ENCODE measurements around the gene CFLAR.
"Not testable (repeated sequence)": the region's sequence is repeated elsewhere in the genome, so short reads cannot be mapped to it uniquely, and the experiment has no call there.

CFLAR gene

DNA sequence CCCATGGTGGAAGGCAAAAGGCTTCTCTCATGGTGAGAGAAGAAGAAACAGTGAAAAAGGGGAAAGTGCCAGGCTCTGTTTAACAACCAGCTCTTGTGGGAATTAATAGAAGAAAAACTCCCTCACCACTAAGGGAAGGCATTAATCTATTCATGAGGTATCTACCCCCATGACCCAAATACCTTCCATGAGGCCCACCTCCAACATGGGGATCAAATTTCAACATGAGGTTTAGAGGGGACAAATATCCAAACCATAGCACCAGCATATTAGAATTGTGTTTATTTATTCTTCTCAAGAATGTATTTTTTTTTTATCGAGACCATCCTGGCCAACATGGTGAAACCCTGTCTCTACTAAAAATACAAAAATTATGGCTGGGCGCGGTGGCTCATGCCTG, 4.9 kb upstream of the CFLAR start:
- Mint-ChIP-seq H3K4me3 (no peak overlapping the region), H3K27ac (no peak overlapping the region), H3K4me1 (ENCODE audit: low read depth) (peaks cover 23% of the 10 kb centered on the region), H3K27me3 (no peaks in the 10 kb centered on the region), H3K9me3 (peaks cover 3% of the 10 kb centered on the region), H3K36me3 (ENCODE audit: low read depth) (peaks cover 5% of the 10 kb centered on the region)

DNA sequence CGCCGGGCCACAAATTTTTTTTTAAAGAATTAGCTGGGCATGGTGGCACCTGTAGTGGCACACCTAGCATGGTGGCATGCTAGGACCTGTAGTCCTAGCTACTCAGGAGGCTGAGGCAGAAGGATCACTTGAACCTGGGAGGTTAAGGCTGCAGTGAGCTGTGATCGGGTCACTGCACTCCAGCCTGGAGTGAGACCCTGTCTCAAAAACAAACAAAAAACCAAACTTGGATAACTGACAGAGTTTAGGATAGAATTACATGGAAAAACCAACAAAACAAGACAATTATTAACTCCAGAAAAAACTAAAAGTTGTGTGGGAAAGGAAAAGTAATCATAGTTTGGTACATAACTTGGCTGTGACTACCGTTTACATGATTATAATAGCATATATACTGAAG, 1.6 kb upstream of the CFLAR start:
- Mint-ChIP-seq H3K4me3 (peak overlapping the region; percentile 99), H3K4me1 (ENCODE audit: low read depth) (peaks cover 33% of the 10 kb centered on the region), H3K9me3 (no peaks in the 10 kb centered on the region), H3K36me3 (ENCODE audit: low read depth) (no peaks in the 10 kb centered on the region), H3K27me3 (no peaks in the 10 kb centered on the region), H3K27ac (peak overlapping the region; percentile 99)

DNA sequence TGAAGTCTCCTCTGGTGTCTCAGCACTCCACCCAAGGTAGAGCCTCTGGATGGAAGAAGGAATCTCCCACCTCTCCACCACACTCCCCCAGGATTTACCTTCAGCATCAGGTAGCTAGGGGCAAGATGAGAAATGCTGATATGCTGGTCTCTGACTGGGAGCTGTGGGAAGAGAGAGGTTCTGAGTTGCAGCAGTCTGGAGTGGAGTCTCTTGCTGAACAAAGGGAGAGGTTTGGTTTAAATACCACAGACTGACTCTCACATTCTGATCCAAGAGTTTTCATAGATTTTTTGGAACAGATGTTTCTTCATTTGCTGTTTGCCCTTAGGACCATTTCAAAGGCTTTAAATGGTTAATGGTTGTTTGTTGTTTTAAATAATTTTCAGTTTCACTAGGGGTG, 1.1 kb upstream of the CFLAR start:
- Mint-ChIP-seq H3K27me3 (no peaks in the 10 kb centered on the region), H3K27ac (peak overlapping the region; percentile 99), H3K9me3 (no peaks in the 10 kb centered on the region), H3K36me3 (ENCODE audit: low read depth) (no peaks in the 10 kb centered on the region), H3K4me1 (ENCODE audit: low read depth) (peaks cover 33% of the 10 kb centered on the region), H3K4me3 (peak overlapping the region; percentile 99)

DNA sequence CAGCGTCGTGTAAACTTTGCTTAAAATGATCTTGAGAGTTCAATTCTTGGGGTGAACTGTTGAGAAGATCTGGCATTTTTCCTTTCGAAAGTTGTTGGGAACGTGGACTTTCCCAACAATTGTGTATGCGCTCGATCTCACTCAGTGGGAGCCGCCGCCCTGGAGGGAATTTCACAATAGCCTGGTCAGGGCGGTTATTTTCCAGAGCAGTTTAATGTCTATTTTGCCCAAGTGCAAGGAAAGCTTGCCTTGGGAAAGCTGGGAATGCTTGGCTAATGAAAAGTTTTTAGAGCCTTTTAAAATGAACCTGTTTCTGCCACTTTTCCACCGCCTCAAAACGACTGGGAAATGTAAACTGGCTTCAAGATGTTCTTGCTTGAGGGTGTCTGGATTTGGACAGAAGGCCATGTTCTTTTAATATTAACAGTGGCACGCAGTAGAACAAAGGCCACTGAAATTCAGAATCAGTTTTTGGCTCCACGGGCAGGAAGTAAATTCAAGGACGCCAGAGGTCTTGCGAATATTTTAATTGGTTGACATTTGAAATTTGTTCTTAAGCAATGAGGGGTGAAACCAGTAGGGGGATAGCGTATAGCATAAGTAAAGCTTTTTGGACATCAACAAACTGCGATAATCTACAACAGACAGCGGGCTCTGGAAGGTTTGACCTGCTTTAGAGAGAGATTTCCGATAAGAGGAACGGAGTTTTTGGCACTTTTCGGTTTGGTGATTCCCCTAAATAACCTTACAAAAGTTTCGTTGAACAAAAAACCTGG, 1.2 kb downstream of the CFLAR start:
- Mint-ChIP-seq H3K4me1 (ENCODE audit: low read depth) (peaks cover 50% of the 10 kb centered on the region), H3K27me3 (no peaks in the 10 kb centered on the region), H3K9me3 (no peaks in the 10 kb centered on the region), H3K36me3 (ENCODE audit: low read depth) (peaks cover 21% of the 10 kb centered on the region), H3K27ac (peak overlapping the region; percentile 99), H3K4me3 (peak overlapping the region; percentile 99)

DNA sequence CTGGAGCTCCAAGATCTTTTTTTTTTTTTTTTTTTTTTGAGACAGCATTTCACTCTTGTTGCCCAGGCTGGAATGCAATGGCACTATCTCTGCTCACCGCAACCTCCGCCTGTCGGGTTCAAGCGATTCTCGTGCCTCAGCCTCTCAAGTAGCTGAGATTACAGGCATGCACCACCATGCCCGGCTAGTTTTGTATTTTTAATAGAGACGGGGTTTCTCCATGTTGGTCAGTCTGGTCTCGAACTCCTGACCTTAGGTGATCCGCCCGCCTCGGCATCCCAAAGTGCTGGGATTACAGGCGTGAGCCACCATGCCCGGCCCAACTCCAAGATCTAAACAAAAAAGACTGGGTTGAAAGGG, 1.8 kb downstream of the CFLAR start:
- not testable (repeated sequence) for H3K9me3 Mint-ChIP-seq, H3K27me3 Mint-ChIP-seq
- peaks cover 27% of the 10 kb centered on the region for H3K36me3 Mint-ChIP-seq (ENCODE audit: low read depth)
- peak overlapping the region; percentile 99 for H3K4me3 Mint-ChIP-seq
- peaks cover 56% of the 10 kb centered on the region for H3K4me1 Mint-ChIP-seq (ENCODE audit: low read depth)
- peak overlapping the region; percentile 99 for H3K27ac Mint-ChIP-seq

DNA sequence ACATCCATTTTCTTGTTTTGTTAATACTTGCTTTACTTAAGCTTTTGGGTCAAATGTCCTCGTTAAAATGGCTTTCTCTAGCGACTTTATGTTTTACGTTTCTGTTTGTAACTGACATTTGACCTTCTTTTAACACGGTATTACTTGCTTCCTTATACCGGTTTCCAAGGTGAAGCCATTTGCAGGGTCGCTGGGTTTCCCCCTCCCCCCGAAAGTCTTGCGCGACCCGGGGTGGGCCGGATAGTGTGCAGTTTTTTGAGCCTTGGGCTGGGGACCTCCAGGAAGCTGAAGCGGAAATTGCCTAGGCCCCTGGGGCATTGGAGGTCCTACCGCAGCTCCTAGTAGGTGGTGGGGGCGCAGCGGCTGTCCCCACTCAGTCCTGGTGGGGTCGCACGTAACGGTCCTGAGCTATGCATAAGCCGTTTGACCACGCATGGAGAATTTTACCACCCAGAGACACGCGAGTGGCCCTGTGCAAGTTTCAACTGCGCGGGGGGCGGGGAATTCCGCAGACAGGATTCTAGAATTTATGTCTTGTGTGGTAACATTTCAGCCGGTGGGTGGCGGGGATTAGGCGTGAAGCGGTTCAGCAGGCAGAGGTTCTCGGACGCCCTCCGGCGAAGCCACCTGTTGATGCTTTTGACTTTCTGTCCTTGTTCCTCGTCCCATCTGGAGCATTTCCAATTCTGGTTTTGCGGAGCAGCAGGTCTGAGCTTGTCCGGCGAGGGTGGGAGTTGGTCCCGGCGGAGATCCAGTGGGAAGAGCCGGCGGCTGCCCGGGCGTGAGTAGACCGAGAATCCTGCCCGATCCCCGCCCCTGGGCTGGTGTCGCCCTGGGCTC, 2.4 kb downstream of the CFLAR start:
- H3K27me3 Mint-ChIP-seq, result no peaks in the 10 kb centered on the region
- peaks cover 61% of the 10 kb centered on the region for H3K4me1 Mint-ChIP-seq (ENCODE audit: low read depth)

DNA sequence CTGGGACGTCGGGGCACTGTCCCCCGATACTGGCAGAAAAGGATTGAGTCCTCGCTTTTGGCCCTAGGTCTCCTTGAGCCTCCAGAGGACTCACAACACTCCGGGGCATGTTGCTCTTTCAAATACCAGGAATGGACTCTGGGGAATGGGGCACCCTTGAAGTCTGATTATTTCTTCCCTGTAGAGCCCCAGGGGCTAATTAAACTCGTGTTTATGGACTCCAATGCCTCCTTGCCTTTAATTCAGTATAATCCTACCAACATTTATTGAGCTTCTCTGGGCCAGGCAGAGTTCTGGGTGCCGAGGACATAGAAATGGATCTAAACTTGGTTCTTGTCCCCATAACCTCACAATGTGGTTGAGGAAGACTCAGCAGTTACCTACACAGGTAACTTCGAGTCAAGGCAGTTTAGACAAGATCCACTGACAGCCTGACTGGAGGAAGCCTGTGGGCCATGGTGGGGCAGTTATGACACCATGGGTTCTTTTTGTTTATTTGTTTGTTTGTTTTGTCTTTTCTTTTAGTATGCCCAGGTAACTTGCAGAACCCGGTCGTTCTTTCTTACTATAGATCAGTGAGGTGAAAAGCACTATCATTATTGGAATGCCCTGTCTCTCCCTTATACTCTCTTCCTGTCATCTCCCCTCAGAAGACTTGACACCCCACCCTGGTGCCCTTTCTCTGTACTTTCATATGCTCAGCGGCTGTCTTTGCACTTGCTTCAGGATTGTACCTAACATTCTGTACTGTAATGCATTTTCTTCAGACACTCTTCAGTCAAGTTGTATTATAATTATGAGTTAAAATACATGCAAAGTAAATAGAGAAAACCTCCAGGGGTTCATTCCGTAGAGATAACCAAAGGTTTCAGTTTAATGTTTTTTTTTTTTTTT, 3.2 kb downstream of the CFLAR start:
- Mint-ChIP-seq H3K4me1 (ENCODE audit: low read depth) (peaks cover 65% of the 10 kb centered on the region), H3K36me3 (ENCODE audit: low read depth) (peaks cover 38% of the 10 kb centered on the region), H3K27me3 (no peaks in the 10 kb centered on the region), H3K4me3 (peak overlapping the region; percentile 99), H3K27ac (peak overlapping the region; percentile 99), H3K9me3 (no peaks in the 10 kb centered on the region)

More for the DNA sequence above, 2.4 kb downstream of the CFLAR start:
- peak overlapping the region; percentile 99 for H3K4me3 Mint-ChIP-seq
- H3K27ac Mint-ChIP-seq, result peak overlapping the region; percentile 99
- H3K9me3 Mint-ChIP-seq, result no peaks in the 10 kb centered on the region
- H3K36me3 Mint-ChIP-seq (ENCODE audit: low read depth), result peaks cover 33% of the 10 kb centered on the region

DNA sequence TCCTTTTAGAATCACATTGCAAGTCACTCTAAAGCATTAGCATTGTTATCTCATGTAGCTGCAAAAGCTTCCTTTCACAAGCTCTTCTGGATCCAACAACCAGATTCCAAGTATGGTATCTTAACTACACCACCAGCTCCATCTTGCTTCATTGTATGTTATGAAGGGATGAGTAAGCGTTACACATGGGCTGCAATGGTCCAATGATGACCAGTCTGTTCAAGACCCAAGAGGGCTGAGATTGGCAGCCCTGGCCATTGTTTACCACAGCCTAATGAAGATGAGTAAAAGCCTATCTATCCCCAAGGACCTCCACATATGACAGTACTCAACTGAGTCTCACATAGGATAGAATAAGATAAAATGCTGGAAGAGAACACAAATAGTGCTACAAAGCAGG, 6.3 kb downstream of the CFLAR start:
- Mint-ChIP-seq H3K4me3 (peak overlapping the region; percentile 99), H3K27me3 (no peaks in the 10 kb centered on the region), H3K36me3 (ENCODE audit: low read depth) (peaks cover 43% of the 10 kb centered on the region), H3K4me1 (ENCODE audit: low read depth) (peaks cover 70% of the 10 kb centered on the region), H3K9me3 (no peaks in the 10 kb centered on the region), H3K27ac (peak overlapping the region; percentile 98)

DNA sequence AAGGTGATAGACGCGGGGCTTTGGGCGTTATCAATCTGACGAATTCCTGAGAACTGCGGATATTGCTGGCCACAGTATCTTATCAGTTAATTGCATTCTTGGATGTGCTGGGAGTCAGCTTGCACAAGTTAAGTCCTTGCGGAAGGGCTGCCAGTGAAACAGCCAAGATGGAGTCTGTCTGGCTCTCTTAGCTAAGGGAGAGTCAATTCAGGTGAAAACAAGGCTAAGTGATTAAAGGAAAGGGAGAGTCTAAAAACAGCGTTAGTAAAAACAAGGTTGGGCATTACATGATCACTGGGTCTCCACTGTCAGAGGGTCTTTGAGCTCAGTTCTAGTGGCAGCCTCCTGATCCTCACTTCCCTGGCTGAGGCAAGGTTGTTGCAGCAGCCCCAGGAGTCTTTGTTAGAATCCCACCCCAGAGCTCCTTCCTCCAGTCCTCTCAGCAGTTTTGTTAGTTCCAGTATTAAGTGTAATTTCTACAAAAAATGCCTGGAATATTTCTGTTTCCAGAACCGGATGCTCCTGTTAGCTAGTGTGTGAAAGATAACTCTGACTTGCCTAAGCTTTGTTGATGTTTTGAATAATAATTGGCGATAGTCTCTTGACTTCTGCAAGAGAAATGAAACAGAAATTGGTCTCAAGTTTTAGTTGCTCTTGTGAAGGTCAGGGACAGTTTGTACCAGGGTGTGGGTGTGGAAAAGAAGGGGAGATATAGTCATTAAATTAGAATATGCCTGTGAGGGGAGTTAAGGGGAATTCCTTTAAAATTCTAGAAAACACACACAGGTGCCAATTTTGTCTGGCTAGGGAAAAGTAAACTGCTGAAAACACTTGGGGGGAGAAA, 10.6 kb downstream of the CFLAR start:
- no peaks in the 10 kb centered on the region for H3K27me3 Mint-ChIP-seq

DNA sequence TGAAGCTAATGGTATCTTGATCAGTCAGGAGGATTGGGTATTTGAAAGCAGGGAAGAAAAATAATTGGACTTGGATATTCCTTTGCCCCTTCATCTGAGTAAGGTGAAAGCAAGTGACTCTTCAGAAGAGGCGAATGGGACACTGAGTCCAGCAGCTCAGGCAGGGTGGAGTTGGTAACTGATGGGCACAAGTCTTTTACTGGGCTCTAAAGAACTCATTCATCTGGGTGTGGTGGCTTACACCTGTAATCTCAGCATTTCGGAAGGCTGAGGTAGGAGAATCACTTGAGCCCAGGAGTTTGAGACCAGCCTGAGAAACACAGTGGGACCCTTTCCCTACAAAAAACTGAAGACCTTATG, 11.2 kb downstream of the CFLAR start:
- H3K36me3 Mint-ChIP-seq (ENCODE audit: low read depth), result peaks cover 50% of the 10 kb centered on the region
- H3K27me3 Mint-ChIP-seq, result no peaks in the 10 kb centered on the region
- no peaks in the 10 kb centered on the region for H3K9me3 Mint-ChIP-seq
- peaks cover 84% of the 10 kb centered on the region for H3K4me1 Mint-ChIP-seq (ENCODE audit: low read depth)
- H3K27ac Mint-ChIP-seq, result peak overlapping the region; percentile 98
- peak overlapping the region; percentile 99 for H3K4me3 Mint-ChIP-seq

More for the DNA sequence above, 10.6 kb downstream of the CFLAR start:
- Mint-ChIP-seq H3K4me1 (ENCODE audit: low read depth) (peaks cover 87% of the 10 kb centered on the region), H3K4me3 (peak overlapping the region; percentile 99), H3K27ac (peak overlapping the region; percentile 98), H3K36me3 (ENCODE audit: low read depth) (peaks cover 50% of the 10 kb centered on the region), H3K9me3 (no peaks in the 10 kb centered on the region)

DNA sequence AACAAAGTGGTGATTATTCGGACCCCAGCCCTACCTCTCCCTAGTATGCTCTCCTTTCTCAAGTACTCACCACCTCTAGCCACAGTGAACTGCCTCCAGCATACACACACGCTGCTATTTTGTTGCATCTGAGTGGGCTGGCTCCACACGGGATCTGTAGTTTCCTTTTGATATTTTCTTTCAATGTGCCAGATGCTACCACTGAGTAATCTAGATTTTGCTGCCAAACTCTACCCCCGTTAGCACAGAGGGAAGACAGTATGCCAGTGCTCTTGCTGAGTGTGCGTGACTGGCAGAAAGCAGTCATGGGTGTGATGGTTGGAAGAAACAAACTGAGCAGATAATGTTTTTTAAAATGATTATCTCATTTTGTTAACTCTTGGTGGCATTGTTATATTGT, 11.6 kb downstream of the CFLAR start:
- peaks cover 49% of the 10 kb centered on the region for H3K36me3 Mint-ChIP-seq (ENCODE audit: low read depth)

DNA sequence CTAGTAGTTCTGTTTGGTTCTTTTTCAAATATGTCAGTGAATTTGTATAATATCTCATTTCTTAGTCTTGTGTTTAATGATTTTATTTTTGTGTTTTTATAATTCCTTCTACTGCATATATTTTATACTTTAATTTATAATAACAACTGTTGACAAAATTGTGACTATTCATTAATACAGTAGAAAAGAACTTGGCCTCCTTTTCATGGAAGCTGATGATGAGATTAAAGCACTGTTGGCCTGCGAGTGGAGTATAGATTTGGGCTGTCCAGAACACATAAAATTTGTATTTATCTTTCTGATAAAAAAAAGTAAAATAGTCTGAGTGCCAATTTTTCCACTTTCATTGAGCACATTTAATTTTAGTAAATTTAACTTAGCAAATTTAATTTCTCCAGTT, 12.1 kb downstream of the CFLAR start:
- Mint-ChIP-seq H3K27me3 (no peaks in the 10 kb centered on the region), H3K9me3 (no peaks in the 10 kb centered on the region), H3K4me1 (ENCODE audit: low read depth) (peaks cover 82% of the 10 kb centered on the region), H3K4me3 (peak overlapping the region; percentile 99), H3K36me3 (ENCODE audit: low read depth) (peaks cover 49% of the 10 kb centered on the region), H3K27ac (peak overlapping the region; percentile 98)

More for the DNA sequence above, 11.6 kb downstream of the CFLAR start:
- no peaks in the 10 kb centered on the region for H3K27me3 Mint-ChIP-seq
- H3K4me1 Mint-ChIP-seq (ENCODE audit: low read depth), result peaks cover 82% of the 10 kb centered on the region
- H3K9me3 Mint-ChIP-seq, result no peaks in the 10 kb centered on the region
- H3K4me3 Mint-ChIP-seq, result peak overlapping the region; percentile 99
- H3K27ac Mint-ChIP-seq, result peak overlapping the region; percentile 98

DNA sequence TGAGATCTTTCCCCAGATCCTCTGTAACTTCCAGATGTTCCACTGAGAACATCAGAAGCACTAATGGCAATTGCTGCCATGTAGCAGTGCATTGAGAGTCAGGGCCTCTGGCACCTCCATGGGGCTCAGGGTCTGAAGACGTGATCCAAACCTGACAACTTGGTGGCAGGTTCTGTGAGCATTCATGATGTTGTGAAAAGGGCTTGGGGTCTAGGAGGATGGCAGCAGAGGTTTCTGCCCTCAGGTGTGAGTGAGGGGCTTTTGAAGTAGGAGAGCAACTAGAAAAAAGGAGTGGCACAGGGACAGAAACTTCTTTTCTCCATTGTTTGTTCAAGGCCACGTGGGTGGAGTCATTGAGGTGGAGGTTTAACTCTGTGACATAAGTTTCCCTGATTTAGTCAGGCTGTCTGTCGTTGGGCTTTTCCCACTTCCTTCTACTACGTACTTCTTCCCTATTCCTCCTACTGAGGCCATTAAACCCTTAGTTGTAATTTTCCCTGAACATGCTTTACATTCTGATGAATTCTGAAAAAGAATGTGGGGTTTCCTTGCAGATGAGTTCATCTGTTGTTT, 13.1 kb downstream of the CFLAR start:
- peak overlapping the region; percentile 97 for H3K27ac Mint-ChIP-seq
- H3K4me1 Mint-ChIP-seq (ENCODE audit: low read depth), result peaks cover 82% of the 10 kb centered on the region
- H3K27me3 Mint-ChIP-seq, result no peaks in the 10 kb centered on the region
- peaks cover 51% of the 10 kb centered on the region for H3K36me3 Mint-ChIP-seq (ENCODE audit: low read depth)
- no peaks in the 10 kb centered on the region for H3K9me3 Mint-ChIP-seq
- peak overlapping the region; percentile 90 for H3K4me3 Mint-ChIP-seq
